Transverse colon (tissue), 4 donors: ENCODE measurements around the gene IFITM2. TPM values are rescaled to one million over a fixed set of nuclear protein-coding genes. Genes with fewer than 3 reads are reported as not detected.

Experiments used
- DNase-seq: peaks from one replicate; pipeline ENCODE4 v3.0.0-alpha.2; 2019
- H3K27ac ChIP-seq, 4 donors: fragments of 200-600 bp; sonication (generic); 2 replicates each; pipeline ENCODE4 v1.5.1; 2016 to 2018; ENCODE audit warnings: inconsistent platforms in 4 of 4
- H3K27me3 ChIP-seq: fragments of 200-600 bp; sonication (generic); 2 replicates; pipeline ENCODE4 v1.5.1; 2017; ENCODE audit warnings: inconsistent platforms
- H3K36me3 ChIP-seq, 4 donors: fragments of 200-600 bp; sonication (generic); 2 replicates each; pipeline ENCODE4 v1.5.1; 2017 to 2019; ENCODE audit warnings: inconsistent platforms in 4 of 4
- H3K4me1 ChIP-seq, 4 donors: fragments of 200-600 bp; sonication (generic); 2 replicates each; pipeline ENCODE4 v1.5.1; 2017 to 2020; ENCODE audit warnings: inconsistent platforms in 4 of 4
- H3K4me3 ChIP-seq, 4 donors: fragments of 200-600 bp; sonication (generic); 1 replicate in 1 of 4; 2 replicates in 3 of 4; pipeline versions ENCODE4 v1.5.1 to v1.6.1; 2017 to 2019; ENCODE audit warnings: inconsistent platforms in 4 of 4
- H3K9me3 ChIP-seq, 2 donors: fragments of 200-600 bp; sonication (generic); 2 replicates each; pipeline ENCODE4 v1.5.1; 2017 to 2019; ENCODE audit warnings: inconsistent platforms in 2 of 2
- CTCF ChIP-seq, 5 experiments: fragments of 200-600 bp in 3 of 5; fragments of 450-650 bp in 2 of 5; sonication (generic) in 3 of 5; IDR thresholded peaks; 1 replicate in 2 of 5; 2 replicates in 3 of 5; pipeline ENCODE4 v1.5.1; 2016 to 2017; ENCODE audit warnings: antibody characterized with exemption in 5 of 5, inconsistent platforms in 3 of 5, mild to moderate bottlenecking in 2 of 5, moderate library complexity in 1 of 5
- EP300 ChIP-seq: sonication (generic); formaldehyde crosslinking; IDR thresholded peaks from one replicate; pipeline ENCODE4 v1.6.1; 2017; ENCODE audit warnings: antibody characterized with exemption, low read depth
- POLR2A ChIP-seq: fragments of 450-650 bp; IDR thresholded peaks from one replicate; pipeline ENCODE4 v1.6.1; 2016; ENCODE audit warnings: antibody characterized with exemption, mild to moderate bottlenecking, moderate library complexity
- POLR2AphosphoS5 ChIP-seq, 3 donors: sonication (generic); formaldehyde crosslinking; IDR thresholded peaks; one replicate each; pipeline ENCODE4 v1.6.1; 2016; ENCODE audit warnings: antibody characterized with exemption in 3 of 3
- WGBS, 2 donors: methylation state at CpG; one replicate each; pipeline ENCODE4 v1.1.5; 2018; ENCODE audit warnings: low coverage in 1 of 2; 5-methylcytosine and 5-hydroxymethylcytosine counted together
- in situ Hi-C, 4 donors: fragments of 200-750 bp; cut with MboI; loops; one replicate each; pipeline versions ENCODE4 v1.15.0 to v1.15.1; 2017; ENCODE audit warnings: low sequenced_read_pairs in 3 of 4, low pct_ligation_motif_present in 1 of 4, low pct_unique_long_range_greater_than_20kb in 1 of 4
- intact Hi-C: fragments of 100-400 bp; cut with DNase I; formaldehyde crosslinking; loops from one replicate; pipeline ENCODE4 v1.15.1; 2023; ENCODE audit warnings: low total_unique reads
- total RNA-seq, 4 donors: library from RNA; depleted of rRNA; stranded (reverse); fragments of >200 nt; gene quantifications; one replicate each; pipeline ENCODE4 v1.1.0, GENCODE V29; 2016

Gene IFITM2
- total RNA-seq, 4 donors from 2014 or later: 19.1 to 78.6 (median 49.8) TPM

GRCh38 chr11:293271-293851 is 14.3 kb upstream of the IFITM2 start:
- in situ Hi-C loops (no loop called here), intact Hi-C loops (no loop called here)
- H3K27ac ChIP-seq: no peak overlapping the region
- peaks cover 9% of the 10 kb centered on the region for H3K27me3 ChIP-seq
- no peaks in the 10 kb centered on the region for H3K9me3 ChIP-seq
- 87% methylated on average over 17 of the region's 18 CpGs; no CpG with 5 or more reads in 1 of the 2 donors for WGBS, 2 donors
- no peak for DNase-seq
- H3K4me3 ChIP-seq: no peak overlapping the region
- peaks cover 0 to 23% (median 13%) of the 10 kb centered on the region in 4 donors for H3K4me1 ChIP-seq
- TF ChIP-seq EP300 (no peak), POLR2AphosphoS5 (IDR thresholded peaks at IDR 0.05) (no peak), CTCF (IDR thresholded peaks at IDR 0.05) (no peak), POLR2A (no peak)
- H3K36me3 ChIP-seq: no peaks in the 10 kb centered on the region

- no peak for DNase-seq
- TF ChIP-seq POLR2AphosphoS5 (IDR thresholded peaks at IDR 0.05): no peak
- Histone ChIP-seq H3K27me3 (peaks cover 15% of the 10 kb centered on the region), H3K9me3 (no peaks in the 10 kb centered on the region), H3K4me3 (no peak overlapping the region), H3K27ac (no peak overlapping the region), H3K4me1 (peaks cover 0 to 19% (median 12%) of the 10 kb centered on the region in 4 donors), H3K36me3 (no peaks in the 10 kb centered on the region)
- WGBS, 2 donors: 89% methylated on average over 19 of the region's 27 CpGs; no CpG with 5 or more reads in 1 of the 2 donors
- intact Hi-C loops (no loop called here), in situ Hi-C loops (no loop called here)
Observed at GRCh38 chr11:293852-294661, 13.6 kb upstream of the IFITM2 start.

- no peak for DNase-seq
- Histone ChIP-seq H3K36me3 (no peaks in the 10 kb centered on the region), H3K27ac (no peak overlapping the region), H3K9me3 (no peaks in the 10 kb centered on the region), H3K27me3 (peaks cover 22% of the 10 kb centered on the region), H3K4me3 (no peak overlapping the region), H3K4me1 (peaks cover 0 to 12% (median 6%) of the 10 kb centered on the region in 4 donors)
- no peak for TF ChIP-seq POLR2AphosphoS5 (IDR thresholded peaks at IDR 0.05)
- in situ Hi-C loops (no loop called here), intact Hi-C loops (no loop called here)
- 87% methylated on average over 16 of the region's 16 CpGs; no CpG with 5 or more reads in 1 of the 2 donors for WGBS, 2 donors
Observed at GRCh38 chr11:294780-295179, 12.8 kb upstream of the IFITM2 start.

GRCh38 chr11:295351-296170 is 12.1 kb upstream of the IFITM2 start:
- no peak for DNase-seq
- H3K27ac ChIP-seq: no peak overlapping the region
- in situ Hi-C loops: no loop called here
- H3K4me3 ChIP-seq: no peak overlapping the region
- H3K9me3 ChIP-seq: no peaks in the 10 kb centered on the region
- WGBS, 2 donors: 80% methylated on average over 26 of the region's 26 CpGs; no CpG with 5 or more reads in 1 of the 2 donors
- no peaks in the 10 kb centered on the region for H3K36me3 ChIP-seq
- H3K4me1 ChIP-seq: peaks cover 0 to 12% (median 5%) of the 10 kb centered on the region in 4 donors
- intact Hi-C loops: no loop called here
- TF ChIP-seq POLR2AphosphoS5 (IDR thresholded peaks at IDR 0.05) (no peak), CTCF (IDR thresholded peaks at IDR 0.05) (no peak), EP300 (no peak), POLR2A (no peak)
- H3K27me3 ChIP-seq: peaks cover 29% of the 10 kb centered on the region
